PC-9 (cell line): ENCODE results near the gene BACH2. TPM values are rescaled to one million over a fixed set of nuclear protein-coding genes. Genes with fewer than 3 reads are reported as not detected.

Experiments used
- BruUV-seq: library from RNA; stranded (reverse); fragments of 400-500 nt; replicated peaks from 2 replicates; lab custom pipeline; 2021; lab: Mats Ljungman, UMichigan
- CTCF ChIA-PET: fragments of 300-600 bp; sonication (Branson Sonifier 250); formaldehyde crosslinking; loops from one replicate; lab custom pipeline; 2022; ENCODE audit warnings: antibody characterized with exemption; lab: Charles Lee
- POLR2A ChIA-PET: fragments of 300-600 bp; sonication (Branson Sonifier 250); formaldehyde crosslinking; loops from one replicate; lab custom pipeline; 2022; ENCODE audit warnings: antibody characterized with exemption; ENCODE audit not compliant: unreplicated experiment; lab: Charles Lee
- DNase-seq, 2 experiments: peaks; one replicate each; pipeline versions ENCODE4 v3.0.0 to v3.0.0-alpha.2; 2015 to 2022; ENCODE audit warnings: mixed read lengths in 1 of 2
- H2AFZ ChIP-seq: fragments of 200-600 bp; sonication (generic); 2 replicates; pipeline ENCODE4 v1.8.1; 2017; ENCODE audit warnings: antibody characterized with exemption
- H3F3A ChIP-seq: fragments of 200-600 bp; sonication (generic); 2 replicates; pipeline ENCODE4 v1.8.1; 2017; ENCODE audit warnings: antibody characterized with exemption, mild to moderate bottlenecking, low read depth; ENCODE audit not compliant: insufficient read depth
- H3K27ac ChIP-seq: fragments of 200-600 bp; sonication (generic); 2 replicates; pipeline ENCODE4 v1.6.1; 2016; ENCODE audit warnings: mixed run types
- H3K27me3 ChIP-seq: fragments of 200-600 bp; sonication (generic); 2 replicates; pipeline ENCODE4 v1.6.1; 2016; ENCODE audit warnings: low read depth, mixed run types; ENCODE audit not compliant: insufficient read depth
- H3K36me3 ChIP-seq: fragments of 200-600 bp; sonication (generic); 2 replicates; pipeline ENCODE4 v1.6.1; 2016; ENCODE audit warnings: low read depth, mixed run types
- H3K4me1 ChIP-seq: fragments of 200-600 bp; sonication (generic); replicated peaks from 2 replicates; pipeline ENCODE4 v1.6.1; 2016; ENCODE audit warnings: mixed run types; ENCODE audit not compliant: insufficient read depth
- H3K4me2 ChIP-seq: fragments of 200-600 bp; sonication (generic); 2 replicates; pipeline ENCODE4 v1.6.1; 2017; ENCODE audit warnings: mixed run types
- H3K4me3 ChIP-seq: fragments of 200-600 bp; sonication (generic); 2 replicates; pipeline ENCODE4 v1.6.1; 2016; ENCODE audit warnings: mixed run types
- H3K79me2 ChIP-seq: fragments of 200-600 bp; sonication (generic); 2 replicates; pipeline ENCODE4 v1.6.1; 2017; ENCODE audit warnings: low read depth, mixed run types
- H3K9me2 ChIP-seq: fragments of 200-600 bp; sonication (generic); 2 replicates; pipeline ENCODE4 v1.8.1; 2017; ENCODE audit warnings: mild to moderate bottlenecking; ENCODE audit not compliant: insufficient read depth
- H3K9me3 ChIP-seq: fragments of 200-600 bp; sonication (generic); 2 replicates; pipeline ENCODE4 v1.8.1; 2016; ENCODE audit warnings: low read depth; ENCODE audit not compliant: insufficient read depth
- H4K20me1 ChIP-seq: fragments of 200-600 bp; sonication (generic); 2 replicates; pipeline ENCODE4 v1.8.1; 2017; ENCODE audit not compliant: insufficient read depth
- EZH2 ChIP-seq: fragments of 200-600 bp; sonication (generic); IDR thresholded peaks from 2 replicates; pipeline ENCODE4 v1.8.0; 2017; ENCODE audit warnings: antibody characterized with exemption, low read depth
- intact Hi-C: fragments of 100-400 bp; cut with micrococcal nuclease; formaldehyde crosslinking; loops from one replicate; pipeline ENCODE4 v1.10.0; 2022; ENCODE audit not compliant: unreplicated experiment
- total RNA-seq: library from RNA; stranded (reverse); gene quantifications from 2 replicates; pipeline ENCODE4 v1.2.3, GENCODE V29; 2021
- TF ChIP-seq, protein P1 (sequence below): fragments of 200-600 bp; sonication (generic); conservative IDR thresholded peaks from 2 replicates; pipeline ENCODE4 v1.6.1; 2017; ENCODE audit warnings: mixed run types, antibody characterized with exemption, mild to moderate bottlenecking, moderate library complexity

The BACH2 gene
- total RNA-seq, 1 experiment from 2014 or later, result 2.3 TPM

DNA sequence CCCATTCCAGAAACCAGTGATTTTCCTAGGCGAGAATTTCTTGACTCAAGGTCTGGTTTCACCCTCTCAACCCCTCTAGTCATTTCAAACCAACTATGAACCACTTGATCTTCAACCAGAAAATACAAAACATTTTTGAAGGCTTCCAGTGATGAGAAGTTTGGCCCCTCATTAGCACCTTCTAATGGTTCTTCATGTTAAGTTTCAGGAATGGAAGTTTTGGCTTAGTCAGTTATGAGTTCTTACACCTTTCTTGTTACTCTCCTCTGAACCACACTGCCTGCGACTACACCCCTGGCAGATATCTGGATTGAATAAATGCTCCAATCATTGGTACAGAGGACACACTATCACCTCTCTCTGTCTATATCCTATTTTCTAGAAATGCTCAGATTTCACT is 335.2 kb downstream of the BACH2 start:
- H3K9me3 ChIP-seq, result no peaks in the 10 kb centered on the region
- no peak overlapping the region for H3K4me2 ChIP-seq
- H3K4me3 ChIP-seq, result no peak overlapping the region
- H3K27ac ChIP-seq, result no peak overlapping the region
- ChIA-PET POLR2A (interaction anchor here (0.6 kb wide), 1 partner anchor 518 kb away, joined by 4 read pairs; no protein-coding TSS in a partner anchor), CTCF (no interaction called here)
- no peaks in the 10 kb centered on the region for H3K4me1 ChIP-seq
- H3F3A ChIP-seq, result no peaks in the 10 kb centered on the region
- BruUV-seq, result no TSS peak
- DNase-seq, result no peak
- H3K27me3 ChIP-seq, result no peaks in the 10 kb centered on the region
- H2AFZ ChIP-seq, result no peak overlapping the region
- no peaks in the 10 kb centered on the region for H4K20me1 ChIP-seq
- H3K36me3 ChIP-seq, result no peaks in the 10 kb centered on the region
- no peaks in the 10 kb centered on the region for H3K9me2 ChIP-seq
- intact Hi-C loops, result no loop called here
- TF ChIP-seq, protein P1, sequence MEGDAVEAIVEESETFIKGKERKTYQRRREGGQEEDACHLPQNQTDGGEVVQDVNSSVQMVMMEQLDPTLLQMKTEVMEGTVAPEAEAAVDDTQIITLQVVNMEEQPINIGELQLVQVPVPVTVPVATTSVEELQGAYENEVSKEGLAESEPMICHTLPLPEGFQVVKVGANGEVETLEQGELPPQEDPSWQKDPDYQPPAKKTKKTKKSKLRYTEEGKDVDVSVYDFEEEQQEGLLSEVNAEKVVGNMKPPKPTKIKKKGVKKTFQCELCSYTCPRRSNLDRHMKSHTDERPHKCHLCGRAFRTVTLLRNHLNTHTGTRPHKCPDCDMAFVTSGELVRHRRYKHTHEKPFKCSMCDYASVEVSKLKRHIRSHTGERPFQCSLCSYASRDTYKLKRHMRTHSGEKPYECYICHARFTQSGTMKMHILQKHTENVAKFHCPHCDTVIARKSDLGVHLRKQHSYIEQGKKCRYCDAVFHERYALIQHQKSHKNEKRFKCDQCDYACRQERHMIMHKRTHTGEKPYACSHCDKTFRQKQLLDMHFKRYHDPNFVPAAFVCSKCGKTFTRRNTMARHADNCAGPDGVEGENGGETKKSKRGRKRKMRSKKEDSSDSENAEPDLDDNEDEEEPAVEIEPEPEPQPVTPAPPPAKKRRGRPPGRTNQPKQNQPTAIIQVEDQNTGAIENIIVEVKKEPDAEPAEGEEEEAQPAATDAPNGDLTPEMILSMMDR, result no peak
- no peak for TF ChIP-seq EZH2
- no peaks in the 10 kb centered on the region for H3K79me2 ChIP-seq

DNA sequence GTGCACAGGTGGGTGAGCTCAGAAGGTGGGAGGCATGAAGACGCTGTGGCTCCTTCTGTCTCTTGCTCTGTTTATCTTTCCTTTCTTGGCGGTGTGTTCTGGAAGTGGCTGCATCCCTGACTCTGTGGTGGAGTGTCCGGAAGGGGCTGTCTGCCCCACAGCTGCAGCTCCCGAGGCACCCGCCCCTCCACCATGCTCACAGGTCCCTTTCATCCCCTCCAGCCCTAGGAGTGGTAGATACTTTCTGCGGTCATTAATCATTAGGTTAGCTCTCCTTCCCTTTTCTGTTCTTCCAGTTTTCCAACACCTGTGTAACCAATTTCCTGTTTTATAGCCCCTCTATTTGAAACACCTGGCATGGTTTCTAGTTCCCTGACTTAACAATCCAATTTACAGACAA is 336.8 kb downstream of the BACH2 start:
- no TSS peak for BruUV-seq
- CTCF ChIA-PET, result no interaction called here
- intact Hi-C loops, result no loop called here
- TF ChIP-seq EZH2, result no peak
- TF ChIP-seq, protein P1, result no peak
- no peaks in the 10 kb centered on the region for H3K9me2 ChIP-seq
- no peak overlapping the region for H3K4me3 ChIP-seq
- POLR2A ChIA-PET, result no interaction called here
- H4K20me1 ChIP-seq, result no peaks in the 10 kb centered on the region
- no peaks in the 10 kb centered on the region for H3F3A ChIP-seq
- no peaks in the 10 kb centered on the region for H3K4me1 ChIP-seq
- no peaks in the 10 kb centered on the region for H3K27me3 ChIP-seq
- no peak for DNase-seq
- H2AFZ ChIP-seq, result no peak overlapping the region
- H3K79me2 ChIP-seq, result no peaks in the 10 kb centered on the region
- H3K36me3 ChIP-seq, result no peaks in the 10 kb centered on the region
- no peak overlapping the region for H3K4me2 ChIP-seq
- H3K9me3 ChIP-seq, result no peaks in the 10 kb centered on the region
- H3K27ac ChIP-seq, result no peak overlapping the region

DNA sequence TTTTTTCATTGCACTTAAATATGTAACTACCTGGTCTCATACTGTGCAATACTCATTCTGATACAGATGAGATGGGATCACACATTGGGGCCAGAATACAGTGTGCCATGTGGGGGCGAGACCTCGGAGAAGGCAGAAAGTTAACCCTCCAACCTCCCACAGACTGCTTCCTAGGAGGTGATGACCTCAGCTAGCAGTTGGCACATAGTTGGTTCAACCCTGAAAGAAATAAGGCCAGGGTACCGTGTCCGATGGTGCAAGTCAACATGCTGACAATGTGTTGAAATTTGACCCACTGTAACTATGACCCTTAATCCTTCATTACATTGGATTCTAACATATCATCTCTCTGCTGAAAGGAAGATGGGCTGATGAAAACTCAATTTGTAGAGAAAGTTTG is 340.5 kb downstream of the BACH2 start:
- TF ChIP-seq EZH2, result no peak
- TF ChIP-seq, protein P1, result no peak
- Histone ChIP-seq H3K4me1 (no peaks in the 10 kb centered on the region), H3K27ac (no peak overlapping the region), H3F3A (no peaks in the 10 kb centered on the region), H3K9me3 (no peaks in the 10 kb centered on the region), H3K9me2 (no peaks in the 10 kb centered on the region), H3K4me3 (no peak overlapping the region), H4K20me1 (no peaks in the 10 kb centered on the region), H3K79me2 (no peaks in the 10 kb centered on the region), H2AFZ (no peak overlapping the region), H3K4me2 (no peak overlapping the region), H3K36me3 (no peaks in the 10 kb centered on the region), H3K27me3 (no peaks in the 10 kb centered on the region)
- POLR2A ChIA-PET, result no interaction called here
- DNase-seq, result no peak
- no TSS peak for BruUV-seq
- intact Hi-C loops, result no loop called here
- CTCF ChIA-PET, result no interaction called here
